HG03354 (cell line): Measurements from ENCODE around the gene MORN4.
"Not testable (repeated sequence)": the region's sequence is repeated elsewhere in the genome, so short reads cannot be mapped to it uniquely, and the experiment has no call there.

ENCODE experiments used
- ATAC-seq: cut with Tn5 transposase; IDR thresholded peaks from one replicate; pipeline ENCODE4 v1.9.1; 2021; ENCODE audit warnings: mild to moderate bottlenecking; ENCODE audit not compliant: unreplicated experiment, poor library complexity, severe bottlenecking

The MORN4 gene

GRCh38 chr10:97642471-97643159 is 9.3 kb upstream of the MORN4 start:
- ATAC-seq, result not testable (repeated sequence)

GRCh38 chr10:97640868-97641811 is 7.8 kb upstream of the MORN4 start:
- ATAC-seq, result peak; percentile 29

GRCh38 chr10:97640174-97640867 is 7.0 kb upstream of the MORN4 start, which contains the start of gene PI4K2A:
PI4K2A (plus strand) TSS chr10:97640671; CDS start chr10:97640743, 72 bp downstream.
- ATAC-seq, result peak; percentile 98

- ATAC-seq, result not testable (repeated sequence)
Measured at GRCh38 chr10:97639090-97639489, 5.8 kb upstream of the MORN4 start.

GRCh38 chr10:97635577-97635976 is 2.3 kb upstream of the MORN4 start:
- no peak for ATAC-seq

GRCh38 chr10:97633921-97634320 is 621 bp upstream of the MORN4 start:
- no peak for ATAC-seq

- no peak for ATAC-seq
Measured at GRCh38 chr10:97631098-97631497, 2.2 kb downstream of the MORN4 start.

GRCh38 chr10:97629289-97629688 is 4.0 kb downstream of the MORN4 start:
- no peak for ATAC-seq

- ATAC-seq, result no peak
Measured at GRCh38 chr10:97628228-97628627, 5.1 kb downstream of the MORN4 start.

- ATAC-seq, result no peak
Measured at GRCh38 chr10:97627731-97628130, 5.6 kb downstream of the MORN4 start.

- ATAC-seq, result no peak
Measured at GRCh38 chr10:97623277-97623676, 10.0 kb downstream of the MORN4 start.

GRCh38 chr10:97618733-97619132 is 14.6 kb downstream of the MORN4 start:
- ATAC-seq, result no peak

GRCh38 chr10:97618285-97618684 is 15.0 kb downstream of the MORN4 start:
- ATAC-seq, result no peak

- ATAC-seq, result no peak
Measured at GRCh38 chr10:97612386-97612785, 20.9 kb downstream of the MORN4 start.

- ATAC-seq, result no peak
Measured at GRCh38 chr10:97611473-97611872, 21.8 kb downstream of the MORN4 start.

- no peak for ATAC-seq
Measured at GRCh38 chr10:97608991-97609561, 24.2 kb downstream of the MORN4 start.

- ATAC-seq, result no peak
Measured at GRCh38 chr10:97607095-97607636, 26.1 kb downstream of the MORN4 start.

GRCh38 chr10:97601268-97602215 is 31.8 kb downstream of the MORN4 start:
- no peak for ATAC-seq

GRCh38 chr10:97600616-97601015 is 32.7 kb downstream of the MORN4 start:
- no peak for ATAC-seq
